ENCODE results near the gene KPNB1. TPM values are rescaled to one million over a fixed set of nuclear protein-coding genes. Genes with fewer than 3 reads are reported as not detected.

Gene KPNB1
- total RNA-seq, 2 donors from 2014 or later, result 91.4 to 102 TPM

- Histone ChIP-seq H3K4me1 (peaks cover 0 to 13% of the 10 kb centered on the region in 2 donors), H3K9me3 (no peaks in the 10 kb centered on the region), H3K4me3 (no peak overlapping the region), H3K36me3 (no peaks in the 10 kb centered on the region), H3K27me3 (peaks cover 6 to 7% of the 10 kb centered on the region in 2 donors), H3K27ac (no peak overlapping the region)
- no peak for DNase-seq (ENCODE audit: low spot score)
- TF ChIP-seq, protein P1, sequence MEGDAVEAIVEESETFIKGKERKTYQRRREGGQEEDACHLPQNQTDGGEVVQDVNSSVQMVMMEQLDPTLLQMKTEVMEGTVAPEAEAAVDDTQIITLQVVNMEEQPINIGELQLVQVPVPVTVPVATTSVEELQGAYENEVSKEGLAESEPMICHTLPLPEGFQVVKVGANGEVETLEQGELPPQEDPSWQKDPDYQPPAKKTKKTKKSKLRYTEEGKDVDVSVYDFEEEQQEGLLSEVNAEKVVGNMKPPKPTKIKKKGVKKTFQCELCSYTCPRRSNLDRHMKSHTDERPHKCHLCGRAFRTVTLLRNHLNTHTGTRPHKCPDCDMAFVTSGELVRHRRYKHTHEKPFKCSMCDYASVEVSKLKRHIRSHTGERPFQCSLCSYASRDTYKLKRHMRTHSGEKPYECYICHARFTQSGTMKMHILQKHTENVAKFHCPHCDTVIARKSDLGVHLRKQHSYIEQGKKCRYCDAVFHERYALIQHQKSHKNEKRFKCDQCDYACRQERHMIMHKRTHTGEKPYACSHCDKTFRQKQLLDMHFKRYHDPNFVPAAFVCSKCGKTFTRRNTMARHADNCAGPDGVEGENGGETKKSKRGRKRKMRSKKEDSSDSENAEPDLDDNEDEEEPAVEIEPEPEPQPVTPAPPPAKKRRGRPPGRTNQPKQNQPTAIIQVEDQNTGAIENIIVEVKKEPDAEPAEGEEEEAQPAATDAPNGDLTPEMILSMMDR (IDR thresholded peaks at IDR 0.05), result no peak
These were observed 72.0 kb downstream of the KPNB1 start for GRCh38 chr17:47721725-47722124.

- Histone ChIP-seq H3K9me3 (no peaks in the 10 kb centered on the region), H3K27ac (no peak overlapping the region), H3K36me3 (no peaks in the 10 kb centered on the region), H3K27me3 (peaks cover 6 to 7% of the 10 kb centered on the region in 2 donors), H3K4me3 (no peak overlapping the region), H3K4me1 (peaks cover 0 to 13% of the 10 kb centered on the region in 2 donors)
- DNase-seq (ENCODE audit: low spot score), result no peak
- TF ChIP-seq, protein P1 (IDR thresholded peaks at IDR 0.05), result no peak
These were observed 75.0 kb downstream of the KPNB1 start for GRCh38 chr17:47724705-47725104.

GRCh38 chr17:47725446-47726111 lies 75.9 kb downstream of the KPNB1 start:
- Histone ChIP-seq H3K27ac (no peak overlapping the region), H3K36me3 (no peaks in the 10 kb centered on the region), H3K27me3 (peaks cover 4 to 6% of the 10 kb centered on the region in 2 donors), H3K4me3 (no peak overlapping the region), H3K9me3 (no peaks in the 10 kb centered on the region), H3K4me1 (peaks cover 0 to 13% of the 10 kb centered on the region in 2 donors)
- DNase-seq (ENCODE audit: low spot score), result no peak
- TF ChIP-seq, protein P1 (IDR thresholded peaks at IDR 0.05), result no peak

DNA sequence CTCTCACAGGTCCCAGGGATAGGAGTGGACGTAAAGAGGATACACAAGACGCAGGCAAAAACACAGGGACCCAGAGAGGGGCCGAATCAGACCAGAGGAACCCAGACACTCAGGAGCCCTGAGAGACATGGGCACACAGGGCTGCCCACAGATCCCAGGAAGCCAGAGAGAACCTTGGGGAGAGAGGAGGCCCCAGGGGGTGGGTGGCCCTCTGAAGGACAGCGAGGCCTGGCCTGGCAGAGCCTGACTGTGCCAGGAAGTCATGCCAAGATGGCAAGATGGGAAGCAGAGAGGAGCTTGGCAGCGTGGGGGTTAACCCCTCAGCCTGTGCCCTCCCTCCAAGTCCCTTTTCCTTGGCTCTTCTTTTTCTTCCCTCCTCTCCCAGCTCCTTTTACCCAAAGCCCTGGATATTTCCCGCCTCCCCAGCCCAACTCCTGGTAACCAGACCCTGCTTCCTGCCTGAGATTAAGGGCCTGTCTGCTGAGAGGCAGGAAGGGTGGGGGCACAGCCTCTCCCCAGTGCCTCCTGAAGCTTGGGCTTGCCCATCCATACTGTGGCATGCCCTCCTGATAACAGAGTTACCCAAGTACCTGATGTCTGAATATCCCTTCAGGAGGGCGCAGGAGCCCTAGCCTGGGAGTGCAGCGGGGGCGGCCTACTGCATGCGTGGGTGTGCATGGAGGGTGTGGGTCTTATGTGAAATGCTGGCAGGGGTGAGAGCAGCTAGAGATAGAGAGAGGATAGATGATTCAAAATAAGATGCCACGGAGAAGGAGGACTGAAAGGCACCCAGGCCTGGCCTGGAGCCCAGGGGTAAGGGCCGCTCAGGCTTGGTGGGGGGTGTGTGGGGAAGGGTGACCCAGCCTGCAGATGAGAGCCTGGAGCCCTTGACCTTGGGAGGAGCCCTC lies 77.3 kb downstream of the KPNB1 start:
- DNase-seq (ENCODE audit: low spot score), result no peak
- no peaks in the 10 kb centered on the region for H3K27me3 ChIP-seq
- TF ChIP-seq, protein P1 (IDR thresholded peaks at IDR 0.05), result no peak
- H3K9me3 ChIP-seq, result no peaks in the 10 kb centered on the region
- H3K27ac ChIP-seq, result no peak overlapping the region
- H3K4me3 ChIP-seq, result no peak overlapping the region
- peaks cover 0 to 1% of the 10 kb centered on the region in 2 donors for H3K4me1 ChIP-seq
- no peaks in the 10 kb centered on the region for H3K36me3 ChIP-seq

- no peak for DNase-seq (ENCODE audit: low spot score)
- Histone ChIP-seq H3K27ac (no peak overlapping the region), H3K27me3 (peaks cover 0 to 5% of the 10 kb centered on the region in 2 donors), H3K9me3 (no peaks in the 10 kb centered on the region), H3K4me3 (no peak overlapping the region), H3K36me3 (no peaks in the 10 kb centered on the region), H3K4me1 (peaks cover 0 to 2% of the 10 kb centered on the region in 2 donors)
- TF ChIP-seq, protein P1 (IDR thresholded peaks at IDR 0.05), result no peak
These were observed 78.0 kb downstream of the KPNB1 start for GRCh38 chr17:47727704-47728036.

All from right atrium auricular region (tissue), 2 donors.